ENCODE results near the gene FUT2. TPM values are rescaled to one million over a fixed set of nuclear protein-coding genes. Genes with fewer than 3 reads are reported as not detected.
"Not testable (repeated sequence)": the region's sequence is repeated elsewhere in the genome, so short reads cannot be mapped to it uniquely, and the experiment has no call there.

Gene FUT2
- total and polyA plus RNA-seq, 10 of the 15 experiments (the other 5 are each of a cell fraction or from before 2014, with no cell fraction given) = 0.02 to 0.13 (median 0.07) TPM; not detected in 7

- ChIA-PET CTCF (interaction anchor here (0.9 to 1.1 kb wide), 3 partner anchors 33 to 110 kb away, joined by 3 read pairs; partner anchors contain the start of gene CA11), POLR2A (interaction anchor here (0.8 to 1.4 kb wide), 2 partner anchors 35 to 98 kb away, joined by 3 read pairs; no protein-coding TSS in a partner anchor), SMC1A (ENCODE audit: uncharacterized antibody, unreplicated experiment) (no interaction called here), RAD21 (ENCODE audit: unreplicated experiment) (interaction anchor here (1.4 kb wide), 1 partner anchor 32 kb away, joined by 5 read pairs; the partner anchor contains the start of gene CA11)
- no peaks in the 10 kb centered on the region for H3K36me3 ChIP-seq (ENCODE audit: control insufficient read depth in 2 of 2, insufficient read depth in 2 of 2, low read length in 1 of 2)
- no peaks in the 10 kb centered on the region for H4K20me1 ChIP-seq (ENCODE audit: control insufficient read depth, insufficient read depth)
- FAIRE-seq (no peak), DNase-seq (ENCODE audit: low read depth, low spot score) (no peak), ATAC-seq (no peak)
- no peak overlapping the region for H3K4me3 ChIP-seq
- 20% methylated on average over 4 of the region's 4 CpGs for WGBS (ENCODE audit: insufficient coverage, insufficient replicate concordance, low lambda C conversion rate, missing lambda C conversion rate)
- H3K4me1 ChIP-seq (ENCODE audit: control insufficient read depth, insufficient read depth, low read length) = peaks cover 3% of the 10 kb centered on the region; the same call in 1 of the 2 replicates
- H3K4me2 ChIP-seq (ENCODE audit: control insufficient read depth, insufficient read depth) = no peak overlapping the region
- BruUV-seq (replicated peaks) = no TSS peak
- no peaks in the 10 kb centered on the region for H3K79me2 ChIP-seq (ENCODE audit: control insufficient read depth, insufficient read depth, low read length)
- H3K27ac ChIP-seq (ENCODE audit: control insufficient read depth, insufficient read depth) = no peak overlapping the region
- in situ Hi-C loops (cut with MboI) = no loop called here
- TF ChIP-seq POLR2A (IDR thresholded peaks at IDR 0.05; ENCODE audit: low read depth, low read length) (no peak), ZBED1 (IDR thresholded peaks at IDR 0.05; ENCODE audit: borderline replicate concordance) (no peak), SRF (IDR thresholded peaks at IDR 0.05; ENCODE audit: low read depth in 2 of 2, low read length in 2 of 2) (no peak), BCL3 (IDR thresholded peaks at IDR 0.05; ENCODE audit: borderline replicate concordance, insufficient read depth, low read depth, low read length, poor library complexity, severe bottlenecking) (no peak), SPI1 (IDR thresholded peaks at IDR 0.05; ENCODE audit: borderline replicate concordance, insufficient read depth, low read depth, low read length) (no peak), HDGF (IDR thresholded peaks at IDR 0.05) (no peak), ELK1 (IDR thresholded peaks at IDR 0.05; ENCODE audit: low read depth, low read length) (no peak), CREB1 (IDR thresholded peaks at IDR 0.05; ENCODE audit: low read depth) (no peak)
- H3K9me3 ChIP-seq (replicated peaks; ENCODE audit: control insufficient read depth, insufficient read depth, low read length) = no peaks in the 10 kb centered on the region
- intact Hi-C loops (cut with micrococcal nuclease; ENCODE audit: unreplicated experiment) = no loop called here
- no peak overlapping the region for H2AFZ ChIP-seq (ENCODE audit: control insufficient read depth, low read depth, low read length)
- no peak overlapping the region for H3K9ac ChIP-seq (ENCODE audit: control insufficient read depth, insufficient read depth, low read length)
- H3K27me3 ChIP-seq (replicated peaks in 1 of 2; ENCODE audit: control insufficient read depth in 2 of 2, insufficient read depth in 2 of 2, low read length in 1 of 2) = peaks cover 0 to 2% of the 10 kb centered on the region in 2 experiments; a peak in 2 of 4 replicates
These were observed 17.6 kb upstream of the FUT2 start for GRCh38 chr19:48678201-48678600.

- H3K36me3 ChIP-seq (ENCODE audit: control insufficient read depth in 2 of 2, insufficient read depth in 2 of 2, low read length in 1 of 2); H3K4me2 ChIP-seq (ENCODE audit: control insufficient read depth, insufficient read depth); POLR2A ChIA-PET; DNase-seq (ENCODE audit: low read depth, low spot score); in situ Hi-C loops (cut with MboI); H3K4me3 ChIP-seq; ATAC-seq; CTCF ChIA-PET; FAIRE-seq; RAD21 ChIA-PET (ENCODE audit: unreplicated experiment); H3K27me3 ChIP-seq (replicated peaks in 1 of 2; ENCODE audit: control insufficient read depth in 2 of 2, insufficient read depth in 2 of 2, low read length in 1 of 2); SMC1A ChIA-PET (ENCODE audit: uncharacterized antibody, unreplicated experiment); H3K79me2 ChIP-seq (ENCODE audit: control insufficient read depth, insufficient read depth, low read length); H2AFZ ChIP-seq (ENCODE audit: control insufficient read depth, low read depth, low read length); H4K20me1 ChIP-seq (ENCODE audit: control insufficient read depth, insufficient read depth); intact Hi-C loops (cut with micrococcal nuclease; ENCODE audit: unreplicated experiment); H3K27ac ChIP-seq (ENCODE audit: control insufficient read depth, insufficient read depth); H3K4me1 ChIP-seq (ENCODE audit: control insufficient read depth, insufficient read depth, low read length); H3K9ac ChIP-seq (ENCODE audit: control insufficient read depth, insufficient read depth, low read length); H3K9me3 ChIP-seq (replicated peaks; ENCODE audit: control insufficient read depth, insufficient read depth, low read length); BruUV-seq (replicated peaks): not testable (repeated sequence)
- 48% methylated on average over 16 of the region's 19 CpGs for WGBS (ENCODE audit: insufficient coverage, insufficient replicate concordance, low lambda C conversion rate, missing lambda C conversion rate)
These were observed 15.8 kb upstream of the FUT2 start for GRCh38 chr19:48680006-48680405.

Measured in GM12878 (cell line).